GM12891 (cell line): ENCODE measurements around the gene LASP1NB.

Experiments
- PAX5 ChIP-seq: IDR thresholded peaks from 2 replicates; pipeline ENCODE4 v1.6.1; 2011; ENCODE audit warnings: low read length, moderate library complexity, mild to moderate bottlenecking; ENCODE audit not compliant: insufficient read depth, severe bottlenecking
- POLR2A ChIP-seq: IDR thresholded peaks from 2 replicates; pipeline ENCODE4 v1.6.1; 2011; ENCODE audit warnings: low read depth, low read length, control low read depth
- POLR2AphosphoS5 ChIP-seq: IDR thresholded peaks from 2 replicates; pipeline ENCODE4 v1.6.1; 2011; ENCODE audit warnings: low read depth, low read length, control low read depth

DNA sequence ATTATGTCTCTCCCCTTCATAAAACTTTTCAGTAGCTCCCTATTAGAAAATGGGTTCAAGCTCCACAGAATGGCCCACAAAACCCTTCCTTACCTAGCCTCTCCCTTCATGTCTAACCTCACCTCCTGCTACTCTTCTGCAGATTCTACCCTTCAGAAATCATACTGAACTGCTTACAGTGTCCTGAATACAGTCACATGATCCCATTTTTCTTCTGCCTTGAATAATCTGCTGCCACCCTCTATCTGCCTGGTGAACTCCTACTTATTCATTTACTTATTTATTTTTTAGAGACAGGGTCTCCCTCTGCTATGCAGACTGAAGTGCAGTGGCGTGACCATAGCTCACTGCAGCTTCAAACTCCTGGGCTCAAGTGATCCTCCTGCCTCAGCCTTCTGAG is 15.0 kb downstream of the LASP1NB start:
- no peak for TF ChIP-seq POLR2AphosphoS5
- no peak for TF ChIP-seq PAX5
- no peak for TF ChIP-seq POLR2A
